NT2/D1 (cell line): ENCODE results near the gene HSP90AB1.
A peak's percentile ranks its signal among the peaks of the same experiment; 100 is the strongest.

ENCODE experiments used
- DNase-seq: peaks from one replicate; pipeline ENCODE4 v3.0.0-alpha.2; 2011; ENCODE audit warnings: low read depth, low spot score
- H3K27me3 ChIP-seq: 2 replicates; pipeline ENCODE4 v1.6.0; 2011; ENCODE audit warnings: mild to moderate bottlenecking; ENCODE audit not compliant: insufficient read length, insufficient read depth
- H3K36me3 ChIP-seq: 2 replicates; pipeline ENCODE4 v1.6.1; 2011; ENCODE audit warnings: mild to moderate bottlenecking, low read length, mixed read lengths; ENCODE audit not compliant: insufficient read depth, insufficient read length
- H3K4me1 ChIP-seq: 2 replicates; pipeline ENCODE4 v1.5.1; 2011; ENCODE audit not compliant: insufficient read depth, insufficient read length
- H3K4me3 ChIP-seq: 2 replicates; pipeline ENCODE4 v1.5.1; 2011; ENCODE audit warnings: low read depth; ENCODE audit not compliant: insufficient read length
- H3K9ac ChIP-seq: 2 replicates; pipeline ENCODE4 v1.6.0; 2011; ENCODE audit warnings: low read depth; ENCODE audit not compliant: insufficient read length
- H3K9me3 ChIP-seq: 2 replicates; pipeline ENCODE4 v1.5.1; 2011; ENCODE audit warnings: mild to moderate bottlenecking, low read length; ENCODE audit not compliant: insufficient read depth
- SUZ12 ChIP-seq: IDR thresholded peaks from 2 replicates; pipeline ENCODE4 v1.6.1; 2011; ENCODE audit not compliant: insufficient read length, insufficient read depth; ENCODE audit errors: extremely low read depth
- YY1 ChIP-seq: IDR thresholded peaks from 2 replicates; pipeline ENCODE4 v1.6.1; 2011; ENCODE audit not compliant: insufficient read length, insufficient read depth
- ZNF274 ChIP-seq: IDR thresholded peaks from 2 replicates; pipeline ENCODE4 v1.6.1; 2011; ENCODE audit warnings: mild to moderate bottlenecking, low read depth, low read length

Gene HSP90AB1

DNA sequence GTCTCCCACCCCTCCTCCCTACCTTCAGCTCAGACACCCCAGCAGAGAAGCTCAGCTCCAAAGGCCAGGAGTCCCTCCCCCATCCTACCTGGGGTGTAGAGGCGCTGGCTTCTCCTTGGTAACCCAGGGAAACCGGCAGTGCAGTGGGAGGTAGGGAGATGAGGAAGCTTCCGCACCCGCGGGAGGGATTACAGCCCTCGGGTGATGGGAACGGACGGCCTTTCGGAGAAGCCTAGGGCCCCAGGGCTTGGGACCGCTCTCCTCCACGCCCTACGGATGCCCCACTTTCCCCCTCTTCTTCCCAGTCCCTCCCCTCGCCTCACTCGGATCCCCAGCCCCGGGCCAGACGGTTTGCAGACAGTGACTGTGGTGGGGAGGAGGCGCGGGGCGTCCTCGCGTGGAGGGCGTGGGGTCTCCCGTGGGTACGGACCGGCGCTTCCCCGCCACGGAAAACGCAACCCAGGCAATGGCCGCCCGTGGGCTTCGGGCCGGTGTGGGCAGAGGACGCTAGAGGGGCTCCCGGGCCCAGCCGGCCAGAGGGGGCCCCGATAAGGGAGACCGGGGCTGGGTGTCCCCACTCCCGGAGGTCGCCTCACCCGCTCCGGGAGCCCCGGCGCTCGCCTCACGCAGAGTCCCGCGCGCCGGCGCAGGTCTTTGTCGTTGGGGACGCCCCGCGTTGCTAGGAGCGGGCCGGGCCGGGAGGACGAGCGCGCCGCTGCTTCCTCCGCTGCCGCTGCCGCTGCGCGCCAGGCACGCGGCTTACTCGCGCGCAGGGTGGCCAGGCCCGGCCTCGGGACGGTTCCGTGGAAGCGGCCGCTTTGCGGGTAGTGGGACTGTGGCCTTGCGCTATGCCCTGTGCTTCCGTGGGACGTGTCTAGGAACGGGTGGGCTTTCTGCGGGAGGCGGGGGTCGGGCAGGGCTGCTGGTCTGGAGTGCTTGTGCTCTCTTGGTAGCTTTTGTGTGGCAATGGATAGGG is 50.5 kb downstream of the HSP90AB1 start:
- DNase-seq, result no peak
- H3K4me1 ChIP-seq, result no peaks in the 10 kb centered on the region
- peak overlapping the region; percentile 58 for H3K4me3 ChIP-seq
- H3K27me3 ChIP-seq, result peaks cover 9% of the 10 kb centered on the region
- TF ChIP-seq YY1, result no peak
- no peak for TF ChIP-seq ZNF274
- no peak for TF ChIP-seq SUZ12
- peak overlapping the region; percentile 79 for H3K9ac ChIP-seq
- peaks cover 29% of the 10 kb centered on the region for H3K36me3 ChIP-seq
- H3K9me3 ChIP-seq, result no peaks in the 10 kb centered on the region

DNA sequence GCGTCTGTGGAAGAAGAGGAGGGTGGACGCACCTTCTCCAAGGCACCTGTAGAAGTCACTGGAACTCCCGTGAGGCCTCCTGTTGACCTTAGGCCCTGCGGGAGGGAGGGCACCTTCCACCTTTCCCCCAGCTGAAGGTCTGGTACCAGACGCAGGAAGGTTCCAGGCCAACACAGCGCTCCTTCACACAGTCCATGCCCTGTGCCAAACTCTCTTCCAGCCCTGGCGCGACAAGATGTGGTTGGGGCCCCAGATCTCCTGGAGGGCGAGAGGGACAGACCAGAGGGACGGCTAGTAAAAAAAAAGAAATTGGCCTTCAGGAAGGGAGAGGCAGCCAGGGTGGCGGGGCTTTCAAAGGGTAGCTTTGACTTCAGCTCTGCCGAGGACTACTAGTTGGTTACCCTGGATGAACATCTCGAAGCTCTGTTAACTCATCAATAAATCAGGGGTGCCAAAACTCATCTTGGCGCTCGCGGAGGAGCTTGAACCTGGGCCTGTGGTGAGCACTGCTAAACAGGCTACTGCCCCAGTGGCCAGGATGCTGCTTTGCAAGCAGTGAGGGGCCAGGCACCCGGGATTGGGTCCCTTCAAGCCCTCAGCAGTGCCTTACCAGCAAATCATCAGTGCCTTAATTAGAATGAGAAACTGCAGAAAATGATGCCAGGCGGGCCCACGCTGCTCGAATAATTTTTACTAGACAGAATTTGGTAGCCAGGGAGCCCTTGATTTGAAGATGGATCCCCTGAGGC is 51.3 kb downstream of the HSP90AB1 start:
- H3K36me3 ChIP-seq, result peaks cover 38% of the 10 kb centered on the region
- no peaks in the 10 kb centered on the region for H3K9me3 ChIP-seq
- peak overlapping the region; percentile 79 for H3K9ac ChIP-seq
- H3K4me1 ChIP-seq, result no peaks in the 10 kb centered on the region
- H3K4me3 ChIP-seq, result peak overlapping the region; percentile 58
- DNase-seq, result no peak
- H3K27me3 ChIP-seq, result peaks cover 9% of the 10 kb centered on the region
- TF ChIP-seq YY1 (no peak), SUZ12 (no peak)

DNA sequence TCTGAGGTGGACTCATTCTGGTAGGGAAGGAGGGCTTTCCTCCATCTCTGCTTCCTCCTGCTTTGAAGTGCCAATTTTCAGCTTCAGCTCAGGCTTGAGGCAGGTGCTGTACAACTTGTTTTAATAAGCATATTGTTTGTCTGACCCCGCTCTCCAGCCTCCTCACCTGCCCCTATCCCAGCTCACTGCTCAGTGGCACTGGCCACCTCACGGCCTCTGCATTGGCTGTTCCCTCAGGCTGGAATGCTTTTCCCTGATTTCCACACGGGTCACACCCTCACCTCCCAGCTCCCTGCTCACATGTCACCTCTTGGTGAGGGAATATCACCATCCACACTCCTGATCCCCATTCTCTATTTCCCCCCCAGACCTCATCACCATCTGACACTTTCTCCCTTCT is 52.0 kb downstream of the HSP90AB1 start:
- Histone ChIP-seq H3K27me3 (peaks cover 9% of the 10 kb centered on the region), H3K9ac (no peak overlapping the region), H3K4me1 (no peaks in the 10 kb centered on the region), H3K4me3 (no peak overlapping the region), H3K9me3 (no peaks in the 10 kb centered on the region), H3K36me3 (peaks cover 44% of the 10 kb centered on the region)
- TF ChIP-seq SUZ12 (no peak), ZNF274 (no peak), YY1 (no peak)
- no peak for DNase-seq

DNA sequence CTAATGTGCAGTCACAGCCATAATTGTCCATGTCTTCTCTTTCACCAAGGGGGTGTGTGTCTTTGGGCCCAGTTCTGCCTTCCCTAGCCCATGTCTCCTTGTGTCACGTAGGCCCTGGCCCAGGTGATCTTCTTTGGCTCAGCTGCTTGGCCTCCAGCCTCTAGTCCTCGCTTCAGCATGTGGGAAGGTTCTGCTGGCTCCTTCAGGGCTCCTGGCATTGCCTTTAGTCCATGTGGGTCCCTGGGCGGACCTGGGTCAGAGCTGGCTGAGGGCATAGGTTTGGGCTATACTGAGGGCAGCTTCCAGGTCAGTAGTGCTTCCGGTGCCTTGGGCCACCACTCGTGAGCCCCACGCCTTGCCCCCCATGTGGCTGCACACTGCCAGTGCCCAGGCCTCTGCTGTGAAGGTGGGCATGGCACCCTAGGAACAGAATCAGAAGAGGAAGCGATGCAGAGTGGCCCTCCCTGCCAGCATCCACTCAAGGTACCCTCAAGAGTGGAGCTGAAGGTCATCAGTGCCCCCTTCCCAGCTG is 53.5 kb downstream of the HSP90AB1 start:
- Histone ChIP-seq H3K27me3 (peaks cover 9% of the 10 kb centered on the region), H3K9me3 (no peaks in the 10 kb centered on the region), H3K36me3 (peaks cover 59% of the 10 kb centered on the region), H3K4me3 (no peak overlapping the region), H3K9ac (no peak overlapping the region), H3K4me1 (peaks cover 3% of the 10 kb centered on the region)
- TF ChIP-seq ZNF274 (no peak), SUZ12 (no peak), YY1 (no peak)
- DNase-seq, result no peak

DNA sequence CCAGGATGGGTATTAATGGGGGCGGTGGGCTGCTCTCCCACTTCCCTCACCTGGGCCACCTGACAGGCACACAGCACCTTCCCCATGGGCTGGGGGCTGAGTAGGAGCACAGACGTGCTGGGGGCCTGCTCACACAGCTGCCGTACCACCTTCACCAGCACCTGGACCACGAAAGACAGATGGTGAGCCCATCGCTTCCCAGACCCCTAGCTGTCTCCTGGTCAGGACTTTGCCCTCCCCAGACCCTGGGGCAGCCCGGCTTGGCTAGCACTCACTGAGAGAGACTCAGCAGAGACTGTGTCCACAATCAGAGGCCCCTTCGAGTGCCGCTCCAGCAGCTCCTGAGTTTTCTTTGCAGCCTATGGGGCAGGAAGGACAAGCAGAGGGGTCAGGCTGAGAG is 54.2 kb downstream of the HSP90AB1 start:
- Histone ChIP-seq H3K4me3 (no peak overlapping the region), H3K36me3 (peaks cover 66% of the 10 kb centered on the region), H3K9ac (no peak overlapping the region), H3K9me3 (no peaks in the 10 kb centered on the region), H3K27me3 (peaks cover 3% of the 10 kb centered on the region), H3K4me1 (peaks cover 3% of the 10 kb centered on the region)
- TF ChIP-seq ZNF274, result no peak
- no peak for TF ChIP-seq SUZ12
- no peak for TF ChIP-seq YY1
- DNase-seq, result no peak

DNA sequence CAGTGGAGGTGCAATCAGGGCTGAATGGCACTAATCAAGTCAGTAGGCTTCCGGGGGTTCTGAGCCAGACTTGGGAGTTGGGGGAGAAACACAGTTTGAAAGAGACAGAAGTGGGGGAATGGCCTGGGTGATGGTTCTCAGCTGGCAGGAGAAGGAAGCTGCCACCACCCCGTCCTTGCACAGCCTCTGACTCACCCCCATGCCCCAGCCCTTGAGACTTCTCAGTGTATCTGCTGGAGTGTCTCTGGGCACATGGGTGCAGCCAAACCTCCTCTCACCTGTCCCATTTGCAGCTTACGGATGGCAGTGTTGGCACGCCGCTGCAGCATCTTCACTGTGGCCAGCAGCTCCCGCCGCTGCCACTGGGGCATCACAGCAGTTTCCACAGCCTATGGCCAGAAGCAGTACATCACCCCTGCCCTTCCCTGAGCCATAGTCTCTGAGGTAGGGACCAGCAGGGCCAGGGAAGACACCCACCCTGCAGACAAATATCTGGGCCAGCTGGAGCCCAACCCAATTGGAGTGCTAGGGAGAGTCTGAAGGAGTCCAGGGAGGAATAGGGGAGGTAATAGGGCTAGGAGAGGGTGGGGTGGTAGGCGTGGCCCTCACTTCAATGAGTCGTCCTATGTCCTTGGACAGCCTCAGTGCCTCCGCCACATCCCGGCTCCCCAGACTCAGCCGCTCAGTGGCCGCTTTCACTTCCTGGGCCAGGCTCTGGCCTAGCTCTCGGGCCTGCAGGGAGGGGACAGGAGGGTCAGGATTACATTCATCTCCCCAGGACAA is 55.1 kb downstream of the HSP90AB1 start:
- no peak overlapping the region for H3K4me3 ChIP-seq
- H3K27me3 ChIP-seq, result no peaks in the 10 kb centered on the region
- H3K4me1 ChIP-seq, result peaks cover 3% of the 10 kb centered on the region
- no peak for DNase-seq
- H3K9ac ChIP-seq, result no peak overlapping the region
- TF ChIP-seq YY1, result no peak
- no peak for TF ChIP-seq ZNF274
- TF ChIP-seq SUZ12, result no peak
- H3K9me3 ChIP-seq, result no peaks in the 10 kb centered on the region
- H3K36me3 ChIP-seq, result peaks cover 75% of the 10 kb centered on the region
